ENCODE measurements around the gene APOM. TPM values are rescaled to one million over a fixed set of nuclear protein-coding genes. Genes with fewer than 3 reads are reported as not detected.

APOM gene
- total RNA-seq, 1 donor: 3.8 TPM

- DNase-seq (ENCODE audit: low read depth in 2 of 3, low spot score in 2 of 3): no peak
Measured at GRCh38 chr6:31654574-31655348, 933 bp upstream of the APOM start.

GRCh38 chr6:31657406-31658157 lies 1.9 kb downstream of the APOM start:
- no peak for DNase-seq (ENCODE audit: low read depth in 2 of 3, low spot score in 2 of 3)

- DNase-seq (ENCODE audit: low read depth in 2 of 3, low spot score in 2 of 3): no peak
Measured at GRCh38 chr6:31658158-31658688, 2.5 kb downstream of the APOM start.

- DNase-seq (ENCODE audit: low read depth in 2 of 3, low spot score in 2 of 3): no peak
Measured at GRCh38 chr6:31658983-31659648, 3.4 kb downstream of the APOM start.

DNA sequence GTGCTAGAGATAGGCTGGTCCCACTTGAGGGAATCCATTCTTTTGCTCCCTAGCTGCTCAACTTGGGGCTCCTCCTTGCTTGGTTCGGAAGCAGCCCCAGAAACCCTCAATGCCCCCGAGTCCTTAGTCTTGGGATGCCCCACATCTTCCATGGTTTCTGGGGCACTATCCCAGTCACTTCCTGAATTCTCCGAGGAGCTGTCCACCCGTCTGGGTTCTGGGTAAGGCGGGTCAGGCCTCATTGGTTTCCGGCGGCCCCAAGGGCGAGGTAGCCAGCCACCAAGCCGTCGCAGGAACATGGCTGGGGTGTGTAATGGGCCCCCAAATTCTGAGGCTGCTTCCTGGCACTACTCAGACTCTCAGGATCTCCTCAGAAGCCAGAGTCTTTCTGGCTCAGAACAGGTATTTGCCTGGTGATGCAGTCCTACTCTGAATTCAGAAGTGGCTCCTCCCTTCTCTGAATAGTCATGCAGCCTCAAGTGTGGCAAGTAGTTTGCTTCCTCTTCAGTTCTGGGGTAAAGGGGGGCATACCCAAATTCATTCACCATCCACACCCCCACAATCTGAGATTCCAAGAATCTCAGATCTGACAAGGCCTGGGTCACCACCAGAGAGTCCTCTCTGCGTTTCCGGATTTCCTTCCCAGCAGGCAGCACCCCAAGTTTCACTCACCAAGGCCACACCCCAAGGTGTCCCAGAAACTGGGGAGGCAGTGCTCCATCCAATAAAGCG lies 4.1 kb downstream of the APOM start:
- DNase-seq (ENCODE audit: low read depth in 2 of 3, low spot score in 2 of 3): peak in 2 of 3 donors; percentile 33 to 53

DNA sequence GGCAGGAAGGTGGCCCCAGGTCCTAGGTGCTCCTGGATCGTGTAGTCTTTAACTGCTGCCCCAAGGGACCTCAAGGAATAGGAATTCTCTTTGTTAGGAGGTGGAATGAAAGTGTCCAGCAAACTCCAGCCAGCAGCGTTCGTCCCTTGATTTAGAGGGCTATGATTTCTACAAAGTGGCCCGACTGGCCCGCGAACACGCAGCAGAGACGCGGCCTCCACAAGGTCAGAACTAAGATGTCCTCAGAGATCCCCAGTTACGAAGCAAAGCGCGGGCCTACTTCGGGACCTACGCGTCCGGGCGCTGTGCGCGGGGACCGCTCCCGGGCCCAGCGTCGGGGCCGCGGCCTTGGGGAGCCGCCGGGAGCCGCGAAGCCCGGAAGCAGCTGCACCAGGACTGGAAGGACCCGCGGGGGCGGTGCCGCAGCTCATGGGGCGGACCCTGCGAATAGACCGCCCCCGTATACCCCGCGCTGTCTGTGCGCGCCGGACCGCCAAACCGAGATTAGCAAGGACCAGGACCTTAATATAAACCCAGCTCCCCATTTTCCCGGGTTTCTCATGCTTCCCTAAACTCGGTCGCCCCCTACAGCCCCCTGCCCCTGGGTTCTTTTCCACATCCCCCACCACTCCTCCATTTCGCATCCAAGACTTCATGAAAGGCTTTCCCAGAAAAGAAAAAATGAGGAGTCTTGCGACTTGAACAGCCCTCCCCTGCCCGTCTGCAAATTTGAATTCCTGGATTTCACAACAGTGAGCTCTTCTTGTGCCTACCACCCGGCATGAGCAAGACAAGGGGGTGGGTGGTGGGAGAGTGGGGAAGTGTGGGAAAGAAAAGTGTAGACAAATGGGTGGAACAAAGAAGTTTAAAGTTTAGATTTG lies 4.9 kb downstream of the APOM start, which contains the start of gene C6orf47:
Gene C6orf47, minus strand, starts transcription at position 398 of the 881 bp plus-strand sequence. CDS start 831 bp downstream, outside the sequence.
- DNase-seq (ENCODE audit: low read depth in 2 of 3, low spot score in 2 of 3): peak in 2 of 3 donors; percentile 74 to 75

DNA sequence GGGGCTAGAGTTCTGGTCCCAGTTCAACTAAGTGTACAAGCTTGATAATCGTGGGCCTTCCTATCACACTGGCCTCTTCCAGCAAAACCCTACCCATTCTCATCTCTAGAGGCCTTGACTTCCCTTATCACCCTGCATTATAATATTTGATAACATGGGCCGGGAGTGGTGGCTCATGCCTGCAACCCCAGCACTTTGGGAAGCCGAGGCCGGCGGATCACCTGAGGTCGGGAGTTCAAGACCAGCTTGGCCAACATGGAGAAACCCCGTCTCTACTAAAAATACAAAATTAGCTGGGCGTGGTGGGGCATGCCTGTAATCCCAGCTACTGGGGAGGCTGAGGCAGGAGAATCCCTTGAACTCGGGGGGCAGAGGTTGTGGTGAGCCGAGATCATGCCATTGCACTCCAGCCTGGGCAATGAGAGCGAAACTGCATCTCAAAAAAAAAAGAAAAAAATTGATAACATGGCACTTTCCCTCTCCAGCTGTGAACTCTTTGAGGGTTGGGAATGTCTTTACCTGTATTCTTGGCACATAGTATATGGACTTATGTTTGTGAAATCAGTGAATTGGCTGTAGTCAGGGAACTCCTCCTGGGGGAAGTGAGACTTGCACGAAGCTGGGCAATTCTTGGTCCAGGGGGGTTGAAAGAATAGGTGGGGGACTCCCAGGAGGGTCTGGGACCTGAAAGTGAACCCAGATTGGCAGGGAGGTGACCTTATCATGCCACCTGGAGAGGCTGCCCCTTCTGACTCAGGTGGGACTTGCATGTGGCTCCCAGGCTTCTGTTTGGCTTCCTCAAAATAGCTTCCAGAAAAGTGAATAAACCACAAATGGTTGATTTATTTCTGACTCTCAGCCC lies 5.8 kb downstream of the APOM start:
- DNase-seq (ENCODE audit: low read depth in 2 of 3, low spot score in 2 of 3): no peak

GRCh38 chr6:31662124-31662723 lies 6.5 kb downstream of the APOM start:
- no peak for DNase-seq (ENCODE audit: low read depth in 2 of 3, low spot score in 2 of 3)

GRCh38 chr6:31663126-31663960 lies 7.6 kb downstream of the APOM start:
- DNase-seq (ENCODE audit: low read depth in 2 of 3, low spot score in 2 of 3): no peak

- peak in 1 of 3 donors; percentile 21 for DNase-seq (ENCODE audit: low read depth in 2 of 3, low spot score in 2 of 3)
Measured at GRCh38 chr6:31663961-31664789, 8.5 kb downstream of the APOM start.

- peak; percentile 84 to 94 (median 91) for DNase-seq (ENCODE audit: low read depth in 2 of 3, low spot score in 2 of 3)
Measured at GRCh38 chr6:31664790-31665500, 9.3 kb downstream of the APOM start, which contains the start of gene GPANK1. Gene GPANK1, minus strand, starts transcription at chr6:31664997. Its CDS starts 519 bp downstream, at chr6:31664478.

DNA sequence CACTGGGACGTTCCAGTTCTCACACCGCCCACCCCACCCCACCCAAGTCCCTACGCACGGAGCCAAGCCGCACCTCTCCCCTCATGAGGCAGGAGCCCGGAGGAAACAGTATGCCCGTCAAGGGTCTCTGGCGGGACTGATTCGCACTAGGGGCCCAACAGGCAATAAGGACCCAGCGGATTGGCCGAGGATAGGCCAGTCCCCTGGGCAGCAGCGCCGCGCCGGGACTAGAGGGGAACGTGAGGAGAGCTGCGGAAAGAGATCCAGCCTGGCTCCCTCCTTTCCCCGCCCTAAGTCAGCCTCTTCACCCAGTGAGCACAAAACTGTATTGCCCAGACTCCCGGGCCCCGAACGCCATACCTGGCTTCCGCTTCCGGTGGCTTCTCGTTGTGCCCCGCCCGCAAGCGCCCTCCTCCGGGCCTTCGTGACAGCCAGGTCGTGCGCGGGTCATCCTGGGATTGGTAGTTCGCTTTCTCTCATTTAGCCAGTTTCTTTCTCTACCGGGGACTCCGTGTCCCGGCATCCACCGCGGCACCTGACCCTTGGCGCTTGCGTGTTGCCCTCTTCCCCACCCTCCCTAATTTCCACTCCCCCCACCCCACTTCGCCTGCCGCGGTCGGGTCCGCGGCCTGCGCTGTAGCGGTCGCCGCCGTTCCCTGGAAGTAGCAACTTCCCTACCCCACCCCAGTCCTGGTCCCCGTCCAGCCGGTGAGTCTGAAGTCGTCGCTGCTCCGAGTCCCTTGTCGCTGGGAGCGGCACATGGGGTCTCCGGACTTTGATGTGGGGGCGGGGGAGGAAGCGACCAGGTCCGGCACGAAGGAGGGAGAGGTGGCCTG lies 10.0 kb downstream of the APOM start, which contains the start of gene CSNK2B:
Gene CSNK2B, plus strand, starts transcription at position 580 of the 836 bp plus-strand sequence. CDS start 752 bp downstream, outside the sequence.
- peak; percentile 89 to 99 (median 98) for DNase-seq (ENCODE audit: low read depth in 2 of 3, low spot score in 2 of 3)

DNA sequence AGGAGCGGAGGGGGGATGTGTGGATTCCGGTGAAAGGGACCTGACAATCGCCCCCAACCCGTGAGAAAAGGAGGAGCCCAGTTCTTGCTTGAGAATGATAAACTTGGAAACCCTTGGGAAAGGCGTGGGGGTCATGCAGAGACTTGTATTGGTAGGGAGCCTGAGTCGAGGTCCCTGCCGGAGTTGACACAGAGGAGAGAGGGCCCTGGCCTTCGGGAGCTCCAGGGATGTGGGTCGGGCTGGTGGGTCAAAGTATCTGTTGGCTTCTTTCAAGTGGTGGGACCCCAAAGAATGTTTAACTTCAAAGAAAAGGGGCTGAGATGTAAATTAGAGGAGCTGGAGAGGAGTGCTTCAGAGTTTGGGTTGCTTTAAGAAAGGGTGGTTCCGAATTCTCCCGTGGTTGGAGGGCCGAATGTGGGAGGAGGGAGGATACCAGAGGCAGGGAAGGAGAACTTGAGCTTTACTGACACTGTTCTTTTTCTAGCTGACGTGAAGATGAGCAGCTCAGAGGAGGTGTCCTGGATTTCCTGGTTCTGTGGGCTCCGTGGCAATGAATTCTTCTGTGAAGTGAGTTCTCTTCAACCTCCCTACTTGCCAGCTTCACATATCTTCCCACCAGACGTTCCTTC lies 10.8 kb downstream of the APOM start:
- no peak for DNase-seq (ENCODE audit: low read depth in 2 of 3, low spot score in 2 of 3)

DNA sequence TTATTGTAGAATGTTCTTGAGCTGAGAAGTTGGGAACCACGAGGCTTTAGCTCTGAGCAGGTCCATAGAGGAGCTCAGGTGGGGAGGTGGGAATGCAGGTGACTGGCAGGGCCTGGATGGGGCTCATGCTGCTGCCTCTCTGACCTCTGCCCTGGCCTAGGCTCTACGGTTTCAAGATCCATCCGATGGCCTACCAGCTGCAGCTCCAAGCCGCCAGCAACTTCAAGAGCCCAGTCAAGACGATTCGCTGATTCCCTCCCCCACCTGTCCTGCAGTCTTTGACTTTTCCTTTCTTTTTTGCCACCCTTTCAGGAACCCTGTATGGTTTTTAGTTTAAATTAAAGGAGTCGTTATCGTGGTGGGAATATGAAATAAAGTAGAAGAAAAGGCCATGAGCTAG lies 14.0 kb downstream of the APOM start, which contains the start of gene LY6G5B:
Gene LY6G5B, plus strand, starts transcription at position 301 of the 400 bp plus-strand sequence. CDS start 975 bp downstream, outside the sequence.
- DNase-seq (ENCODE audit: low read depth in 2 of 3, low spot score in 2 of 3): no peak
